Ovary (tissue), 9 donors: Measurements from ENCODE around the gene GPR21. TPM values are rescaled to one million over a fixed set of nuclear protein-coding genes. Genes with fewer than 3 reads are reported as not detected.

ENCODE experiments used
- DNase-seq, 5 donors: peaks; one replicate each; pipeline ENCODE4 v3.0.0-alpha.2; 2019 to 2020
- H3K27ac ChIP-seq, 2 donors: fragments of 200-600 bp; one replicate each; pipeline versions ENCODE4 v1.5.1 to v1.8.0; 2019 to 2022
- H3K27me3 ChIP-seq: fragments of 200-600 bp; one replicate; pipeline ENCODE4 v1.8.0; 2022
- H3K36me3 ChIP-seq: fragments of 200-600 bp; sonication (generic); one replicate; pipeline ENCODE4 v1.5.1; 2019
- H3K4me1 ChIP-seq: one replicate; pipeline ENCODE4 v1.8.1; 2013; ENCODE audit warnings: mild to moderate bottlenecking, moderate library complexity; ENCODE audit not compliant: insufficient read depth
- H3K4me3 ChIP-seq: fragments of 200-600 bp; sonication (generic); one replicate; pipeline ENCODE4 v1.5.1; 2017
- H3K9me3 ChIP-seq, 2 donors: fragments of 200-600 bp in 1 of 2; sonication (generic) in 1 of 2; one replicate each; pipeline versions ENCODE4 v1.5.1 to v1.8.1; 2013 to 2019; ENCODE audit warnings: mild to moderate bottlenecking in 1 of 2, moderate library complexity in 1 of 2
- EP300 ChIP-seq: sonication (generic); formaldehyde crosslinking; IDR thresholded peaks from one replicate; pipeline ENCODE4 v1.6.1; 2017; ENCODE audit warnings: antibody characterized with exemption
- POLR2A ChIP-seq: fragments of 450-650 bp; IDR thresholded peaks from one replicate; pipeline ENCODE4 v1.6.1; 2017; ENCODE audit warnings: antibody characterized with exemption, mild to moderate bottlenecking, moderate library complexity
- WGBS, 3 donors: extraction: QIAGEN DNeasy Blood & Tissue Kit in 1 of 3; methylation state at CpG; one replicate each; pipeline versions ENCODE4 v1.1.5 to v1.1.7; 2013 to 2017; 5-methylcytosine and 5-hydroxymethylcytosine counted together
- intact Hi-C, 4 donors: fragments of 100-400 bp; cut with DNase I; formaldehyde crosslinking; loops; one replicate each; pipeline versions ENCODE4 v1.11.0 to v1.15.1; 2022 to 2023
- polyA plus RNA-seq, 2 donors: library from polyadenylated mRNA; stranded (reverse); fragments of 200-250 nt in 1 of 2; fragments of 350-450 nt in 1 of 2; fragmentation: Illumina TruSeq in 1 of 2; extraction: RNeasy Lipid Tissue Mini Kit (QIAGEN cat#74804) in 1 of 2; gene quantifications; one replicate each; pipeline ENCODE4 v1.2.3, GENCODE V29; 2013 to 2014
- total RNA-seq, 7 donors: library from RNA; depleted of rRNA in 2 of 7; stranded (reverse); fragments of >200 nt in 2 of 7; fragmentation: NEBNext Ultra II Directional in 3 of 7; extraction: Animal tissue kit (Norgen Biotek cat#: 25700) in 3 of 7; gene quantifications; one replicate each; pipeline versions ENCODE4 v1.1.0 to v1.2.4, GENCODE V29; 2016 to 2023
- TF ChIP-seq, protein P1 (sequence below), 3 donors: fragments of 450-650 bp in 2 of 3; fragments of 200-600 bp in 1 of 3; IDR thresholded peaks; one replicate each; pipeline versions ENCODE4 v1.5.1 to v1.8.0; 2016 to 2022; ENCODE audit warnings: antibody characterized with exemption in 3 of 3, mild to moderate bottlenecking in 1 of 3
- donor health status: DM: no; HTN: no; CAD: no; lungs with moderate emphysema.
- donor health status: DM: no; HTN: no; CAD: no.
- donor health status: Bipolar disorder and iron deficiency.
- donor health status: DM: yes; HTN: yes; CAD: no.
- donor health status: DM: no; HTN: no; CAD: no.
- donor health status: DM: yes; HTN: yes; CAD: no.

The GPR21 gene
- total and polyA plus RNA-seq, 9 donors: 0.39 to 2.4 (median 1.7) TPM; not detected in 2

- H3K9me3 ChIP-seq: no peaks in the 10 kb centered on the region
- no peak for DNase-seq
- TF ChIP-seq POLR2A (no peak), EP300 (no peak)
- TF ChIP-seq, protein P1, sequence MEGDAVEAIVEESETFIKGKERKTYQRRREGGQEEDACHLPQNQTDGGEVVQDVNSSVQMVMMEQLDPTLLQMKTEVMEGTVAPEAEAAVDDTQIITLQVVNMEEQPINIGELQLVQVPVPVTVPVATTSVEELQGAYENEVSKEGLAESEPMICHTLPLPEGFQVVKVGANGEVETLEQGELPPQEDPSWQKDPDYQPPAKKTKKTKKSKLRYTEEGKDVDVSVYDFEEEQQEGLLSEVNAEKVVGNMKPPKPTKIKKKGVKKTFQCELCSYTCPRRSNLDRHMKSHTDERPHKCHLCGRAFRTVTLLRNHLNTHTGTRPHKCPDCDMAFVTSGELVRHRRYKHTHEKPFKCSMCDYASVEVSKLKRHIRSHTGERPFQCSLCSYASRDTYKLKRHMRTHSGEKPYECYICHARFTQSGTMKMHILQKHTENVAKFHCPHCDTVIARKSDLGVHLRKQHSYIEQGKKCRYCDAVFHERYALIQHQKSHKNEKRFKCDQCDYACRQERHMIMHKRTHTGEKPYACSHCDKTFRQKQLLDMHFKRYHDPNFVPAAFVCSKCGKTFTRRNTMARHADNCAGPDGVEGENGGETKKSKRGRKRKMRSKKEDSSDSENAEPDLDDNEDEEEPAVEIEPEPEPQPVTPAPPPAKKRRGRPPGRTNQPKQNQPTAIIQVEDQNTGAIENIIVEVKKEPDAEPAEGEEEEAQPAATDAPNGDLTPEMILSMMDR (IDR thresholded peaks at IDR 0.05): no peak
- H3K27me3 ChIP-seq: no peaks in the 10 kb centered on the region
- no peaks in the 10 kb centered on the region for H3K36me3 ChIP-seq
- peaks cover 13% of the 10 kb centered on the region for H3K4me1 ChIP-seq
- WGBS, 3 donors: 85 to 92% (median 88%) methylated on average over 5 of the region's 5 CpGs
- intact Hi-C loops: no loop called here
- no peak overlapping the region for H3K4me3 ChIP-seq
- H3K27ac ChIP-seq: no peak overlapping the region
Measured at GRCh38 chr9:123043081-123043939, 9.8 kb downstream of the GPR21 start.

GRCh38 chr9:123044586-123044985 is 11.1 kb downstream of the GPR21 start:
- intact Hi-C loops: no loop called here
- DNase-seq: no peak
- no peaks in the 10 kb centered on the region for H3K36me3 ChIP-seq
- no peak overlapping the region for H3K27ac ChIP-seq
- peaks cover 11% of the 10 kb centered on the region for H3K4me1 ChIP-seq
- H3K4me3 ChIP-seq: no peak overlapping the region
- H3K9me3 ChIP-seq: no peaks in the 10 kb centered on the region
- H3K27me3 ChIP-seq: no peaks in the 10 kb centered on the region
- TF ChIP-seq POLR2A (no peak), EP300 (no peak)
- TF ChIP-seq, protein P1 (IDR thresholded peaks at IDR 0.05): no peak
- 55 to 69% (median 68%) methylated on average over 4 of the region's 4 CpGs for WGBS, 3 donors

DNA sequence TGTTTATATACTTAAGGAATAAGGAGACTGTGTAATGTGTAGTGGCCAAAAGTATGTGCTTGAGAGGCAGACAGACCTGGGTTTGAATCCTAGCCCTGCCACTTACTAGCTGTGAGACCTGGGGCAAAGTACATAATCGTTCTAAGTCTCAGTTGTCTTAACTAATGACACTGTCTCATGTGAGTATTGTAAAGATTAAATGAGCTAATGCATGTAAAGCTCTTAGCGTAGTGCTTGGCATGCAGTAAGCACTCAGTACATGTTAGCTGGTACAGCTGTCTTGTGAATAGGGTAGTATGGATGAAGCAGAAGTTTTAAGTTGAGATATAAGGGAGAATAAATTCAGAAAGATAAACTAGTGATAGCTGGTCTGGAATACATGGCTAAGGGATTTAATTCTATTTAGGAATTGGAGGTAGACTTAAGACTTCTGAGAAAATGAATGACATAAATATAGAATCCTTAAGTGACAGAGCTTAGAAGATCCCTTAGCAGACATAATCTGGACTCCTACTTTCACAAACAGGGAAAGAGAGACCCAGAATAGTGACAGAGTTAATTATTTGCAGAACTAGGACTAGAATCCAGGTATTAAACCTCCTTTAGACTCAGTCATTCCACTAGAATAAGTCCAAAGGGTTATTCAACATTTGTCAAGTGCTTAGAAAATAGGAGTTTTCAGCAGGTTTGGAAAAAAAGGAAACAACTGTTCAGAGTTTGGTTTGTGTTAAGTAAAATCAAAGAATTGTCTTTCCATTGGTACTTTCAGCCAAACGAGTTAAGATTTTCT is 13.1 kb downstream of the GPR21 start:
- no peak overlapping the region for H3K27ac ChIP-seq
- H3K4me3 ChIP-seq: no peak overlapping the region
- TF ChIP-seq, protein P1 (IDR thresholded peaks at IDR 0.05): no peak
- no peak for TF ChIP-seq EP300
- TF ChIP-seq POLR2A: no peak
- DNase-seq: no peak
- H3K36me3 ChIP-seq: no peaks in the 10 kb centered on the region
- no peaks in the 10 kb centered on the region for H3K9me3 ChIP-seq
- WGBS, 3 donors: 67 to 77% (median 68%) methylated on average over 3 of the region's 3 CpGs
- peaks cover 13% of the 10 kb centered on the region for H3K4me1 ChIP-seq
- H3K27me3 ChIP-seq: no peaks in the 10 kb centered on the region
- intact Hi-C loops: no loop called here

DNA sequence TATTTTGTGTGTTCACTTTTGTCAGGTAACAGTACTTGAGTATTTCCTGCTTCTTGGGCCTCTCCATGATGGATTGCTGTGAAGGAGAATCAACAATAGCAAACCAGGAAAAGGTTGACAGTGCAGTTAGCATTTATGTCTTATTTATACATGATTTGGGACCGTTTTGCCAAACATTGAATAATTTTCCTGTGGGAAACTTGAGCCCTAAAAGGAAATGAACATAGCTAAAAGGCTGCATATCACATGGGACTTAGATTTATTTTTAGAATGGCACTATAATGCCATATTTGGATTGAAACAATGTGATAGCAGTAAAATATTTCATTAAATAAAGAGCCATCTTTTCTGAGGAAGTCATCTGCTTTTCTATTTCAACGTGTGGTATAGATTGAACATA is 15.3 kb downstream of the GPR21 start:
- no peak overlapping the region for H3K27ac ChIP-seq
- no peaks in the 10 kb centered on the region for H3K9me3 ChIP-seq
- H3K4me3 ChIP-seq: no peak overlapping the region
- no peaks in the 10 kb centered on the region for H3K27me3 ChIP-seq
- no peaks in the 10 kb centered on the region for H3K36me3 ChIP-seq
- intact Hi-C loops: no loop called here
- DNase-seq: no peak
- TF ChIP-seq POLR2A: no peak
- TF ChIP-seq EP300: no peak
- TF ChIP-seq, protein P1 (IDR thresholded peaks at IDR 0.05): no peak
- H3K4me1 ChIP-seq: peaks cover 13% of the 10 kb centered on the region
- WGBS, 3 donors: 2 to 14% (median 8%) methylated on average over 2 of the region's 2 CpGs
